ENCODE data around the gene LRP8. TPM values are rescaled to one million over a fixed set of nuclear protein-coding genes. Genes with fewer than 3 reads are reported as not detected.

The LRP8 gene
- total RNA-seq, 1 experiment from 2014 or later: 69.5 TPM

DNA sequence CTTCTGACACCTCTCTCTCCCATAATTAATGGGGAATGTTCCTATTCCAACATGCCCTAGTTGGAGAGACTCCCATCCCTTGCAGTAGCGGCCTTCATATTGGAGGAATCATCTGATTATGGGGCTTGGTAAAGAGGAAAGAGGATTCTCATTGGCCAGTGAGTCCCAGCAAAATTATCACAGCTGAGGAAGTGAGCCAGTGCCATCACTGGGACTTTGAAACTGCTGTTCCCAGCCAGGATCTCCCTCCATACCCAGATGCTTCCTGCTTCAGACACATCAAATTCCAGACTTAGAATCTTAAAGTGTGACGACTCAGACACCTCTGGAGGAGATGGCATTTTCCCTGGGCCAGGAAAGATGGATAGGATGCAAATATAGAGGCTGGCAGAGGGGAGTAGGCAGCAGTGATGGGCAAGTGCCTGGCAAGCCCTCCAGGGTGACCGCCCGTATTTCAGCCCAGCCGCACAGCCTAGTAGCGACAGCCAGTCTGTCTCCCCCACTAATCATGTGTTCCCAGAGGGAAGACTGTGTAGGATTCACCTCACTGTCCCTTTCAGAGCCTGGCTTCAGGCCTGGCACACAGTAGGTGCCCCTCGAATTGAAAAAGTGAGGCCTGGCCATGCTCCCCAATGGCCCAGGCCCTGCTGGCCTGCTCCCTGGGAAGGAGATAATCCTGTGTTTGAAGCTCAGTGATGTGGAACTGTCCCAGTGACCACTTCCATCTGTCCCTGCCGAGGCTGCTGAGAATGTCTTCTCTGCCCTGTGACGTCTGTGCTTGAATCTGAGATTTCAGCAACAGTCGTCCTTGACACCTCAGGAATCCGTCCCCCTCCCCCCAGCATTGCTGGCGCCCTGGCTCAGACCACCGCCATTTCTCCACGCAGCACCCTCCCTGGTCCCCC lies 48.3 kb downstream of the LRP8 start (continued):
- TF ChIP-seq, protein P1, sequence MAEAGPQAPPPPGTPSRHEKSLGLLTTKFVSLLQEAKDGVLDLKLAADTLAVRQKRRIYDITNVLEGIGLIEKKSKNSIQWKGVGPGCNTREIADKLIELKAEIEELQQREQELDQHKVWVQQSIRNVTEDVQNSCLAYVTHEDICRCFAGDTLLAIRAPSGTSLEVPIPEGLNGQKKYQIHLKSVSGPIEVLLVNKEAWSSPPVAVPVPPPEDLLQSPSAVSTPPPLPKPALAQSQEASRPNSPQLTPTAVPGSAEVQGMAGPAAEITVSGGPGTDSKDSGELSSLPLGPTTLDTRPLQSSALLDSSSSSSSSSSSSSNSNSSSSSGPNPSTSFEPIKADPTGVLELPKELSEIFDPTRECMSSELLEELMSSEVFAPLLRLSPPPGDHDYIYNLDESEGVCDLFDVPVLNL (CRISPR knock-in tag; IDR thresholded peaks at IDR 0.05; ENCODE audit: borderline replicate concordance, low read depth): no peak
- TF ChIP-seq, protein P2, sequence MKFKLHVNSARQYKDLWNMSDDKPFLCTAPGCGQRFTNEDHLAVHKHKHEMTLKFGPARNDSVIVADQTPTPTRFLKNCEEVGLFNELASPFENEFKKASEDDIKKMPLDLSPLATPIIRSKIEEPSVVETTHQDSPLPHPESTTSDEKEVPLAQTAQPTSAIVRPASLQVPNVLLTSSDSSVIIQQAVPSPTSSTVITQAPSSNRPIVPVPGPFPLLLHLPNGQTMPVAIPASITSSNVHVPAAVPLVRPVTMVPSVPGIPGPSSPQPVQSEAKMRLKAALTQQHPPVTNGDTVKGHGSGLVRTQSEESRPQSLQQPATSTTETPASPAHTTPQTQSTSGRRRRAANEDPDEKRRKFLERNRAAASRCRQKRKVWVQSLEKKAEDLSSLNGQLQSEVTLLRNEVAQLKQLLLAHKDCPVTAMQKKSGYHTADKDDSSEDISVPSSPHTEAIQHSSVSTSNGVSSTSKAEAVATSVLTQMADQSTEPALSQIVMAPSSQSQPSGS (CRISPR knock-in tag; IDR thresholded peaks at IDR 0.05; ENCODE audit: borderline replicate concordance, low read depth): no peak
- no peak for TF ChIP-seq SMAD3 (CRISPR knock-in tag; IDR thresholded peaks at IDR 0.05; ENCODE audit: borderline replicate concordance)

DNA sequence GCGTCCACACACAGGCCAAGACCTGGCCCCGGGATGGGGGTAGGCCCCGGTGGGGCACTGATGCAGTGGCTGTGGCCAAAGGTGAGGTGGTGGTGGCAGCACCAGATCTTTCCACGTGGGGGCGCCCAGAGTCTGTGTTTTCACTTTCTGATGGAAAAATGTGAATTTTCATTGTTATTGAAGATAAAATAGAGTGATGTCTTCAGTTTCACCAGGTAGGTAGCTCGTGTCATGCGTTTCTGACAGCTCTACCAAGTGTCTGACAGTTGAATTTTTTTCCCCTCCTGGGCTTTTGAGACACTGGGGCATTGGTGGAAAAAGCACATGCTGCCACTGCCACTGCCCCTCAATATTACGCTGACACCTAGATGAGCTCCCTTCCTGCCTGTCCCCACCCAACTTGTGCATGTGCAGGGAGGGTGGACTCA lies 49.6 kb downstream of the LRP8 start:
- peak; percentile 82 for ATAC-seq
- no peaks in the 10 kb centered on the region for H3K27me3 Mint-ChIP-seq (ENCODE audit: low read depth)
- no peaks in the 10 kb centered on the region for H3K9me3 Mint-ChIP-seq
- H3K27ac Mint-ChIP-seq: peak overlapping the region; percentile 76; the same call in 1 of the 2 replicates
- H3K4me3 Mint-ChIP-seq: no peak overlapping the region
- TF ChIP-seq, protein P3, sequence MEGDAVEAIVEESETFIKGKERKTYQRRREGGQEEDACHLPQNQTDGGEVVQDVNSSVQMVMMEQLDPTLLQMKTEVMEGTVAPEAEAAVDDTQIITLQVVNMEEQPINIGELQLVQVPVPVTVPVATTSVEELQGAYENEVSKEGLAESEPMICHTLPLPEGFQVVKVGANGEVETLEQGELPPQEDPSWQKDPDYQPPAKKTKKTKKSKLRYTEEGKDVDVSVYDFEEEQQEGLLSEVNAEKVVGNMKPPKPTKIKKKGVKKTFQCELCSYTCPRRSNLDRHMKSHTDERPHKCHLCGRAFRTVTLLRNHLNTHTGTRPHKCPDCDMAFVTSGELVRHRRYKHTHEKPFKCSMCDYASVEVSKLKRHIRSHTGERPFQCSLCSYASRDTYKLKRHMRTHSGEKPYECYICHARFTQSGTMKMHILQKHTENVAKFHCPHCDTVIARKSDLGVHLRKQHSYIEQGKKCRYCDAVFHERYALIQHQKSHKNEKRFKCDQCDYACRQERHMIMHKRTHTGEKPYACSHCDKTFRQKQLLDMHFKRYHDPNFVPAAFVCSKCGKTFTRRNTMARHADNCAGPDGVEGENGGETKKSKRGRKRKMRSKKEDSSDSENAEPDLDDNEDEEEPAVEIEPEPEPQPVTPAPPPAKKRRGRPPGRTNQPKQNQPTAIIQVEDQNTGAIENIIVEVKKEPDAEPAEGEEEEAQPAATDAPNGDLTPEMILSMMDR (IDR thresholded peaks at IDR 0.05): peak; percentile 81
- TF ChIP-seq GTF2I (CRISPR knock-in tag; conservative IDR thresholded peaks at IDR 0.05): no peak
- peaks cover 59% of the 10 kb centered on the region for H3K36me3 Mint-ChIP-seq
- CTCF ChIA-PET: interaction anchor here (0.5 to 2.1 kb wide), 31 partner anchors 10 to 351 kb away, joined by 3 to 47 read pairs (median 4); partner anchors contain the start of genes MAGOH and SCP2
- POLR2A ChIA-PET: interaction anchor here (0.5 to 0.7 kb wide), 3 partner anchors 20 to 162 kb away, joined by 3 read pairs; no protein-coding TSS in a partner anchor
- DNase-seq (ENCODE audit: low spot score): peak; percentile 76
- H3K4me1 Mint-ChIP-seq: no peaks in the 10 kb centered on the region

DNA sequence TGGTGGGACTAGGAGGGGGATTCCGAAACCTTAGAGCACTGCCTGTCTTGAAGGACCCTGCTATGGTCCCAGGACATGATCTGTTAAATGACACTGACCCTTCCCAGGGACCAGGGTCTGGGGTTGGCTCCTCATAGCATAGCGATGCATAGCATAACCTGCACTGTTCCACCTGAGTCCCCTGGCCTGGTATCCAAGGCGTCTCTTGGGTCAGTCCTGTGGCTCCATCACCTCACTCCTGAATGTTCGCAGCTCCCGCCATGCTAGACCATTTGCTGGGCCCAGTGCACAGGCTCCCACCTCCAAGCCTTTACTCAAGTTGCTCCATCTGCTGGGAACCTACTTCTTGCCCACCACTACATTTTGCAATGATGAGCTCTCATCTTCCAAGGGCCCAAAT lies 50.5 kb downstream of the LRP8 start:
- DNase-seq (ENCODE audit: low spot score) (no peak), ATAC-seq (no peak)
- POLR2A ChIA-PET: no interaction called here
- Mint-ChIP-seq H3K4me1 (no peaks in the 10 kb centered on the region), H3K4me3 (no peak overlapping the region), H3K27ac (no peak overlapping the region), H3K27me3 (ENCODE audit: low read depth) (no peaks in the 10 kb centered on the region), H3K36me3 (peaks cover 65% of the 10 kb centered on the region), H3K9me3 (no peaks in the 10 kb centered on the region)
- TF ChIP-seq, protein P4, sequence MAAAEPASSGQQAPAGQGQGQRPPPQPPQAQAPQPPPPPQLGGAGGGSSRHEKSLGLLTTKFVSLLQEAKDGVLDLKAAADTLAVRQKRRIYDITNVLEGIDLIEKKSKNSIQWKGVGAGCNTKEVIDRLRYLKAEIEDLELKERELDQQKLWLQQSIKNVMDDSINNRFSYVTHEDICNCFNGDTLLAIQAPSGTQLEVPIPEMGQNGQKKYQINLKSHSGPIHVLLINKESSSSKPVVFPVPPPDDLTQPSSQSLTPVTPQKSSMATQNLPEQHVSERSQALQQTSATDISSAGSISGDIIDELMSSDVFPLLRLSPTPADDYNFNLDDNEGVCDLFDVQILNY (CRISPR knock-in tag; IDR thresholded peaks at IDR 0.05): no peak
- TF ChIP-seq, protein P5, sequence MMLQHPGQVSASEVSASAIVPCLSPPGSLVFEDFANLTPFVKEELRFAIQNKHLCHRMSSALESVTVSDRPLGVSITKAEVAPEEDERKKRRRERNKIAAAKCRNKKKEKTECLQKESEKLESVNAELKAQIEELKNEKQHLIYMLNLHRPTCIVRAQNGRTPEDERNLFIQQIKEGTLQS (CRISPR knock-in tag; conservative IDR thresholded peaks at IDR 0.05): no peak
- no peak for TF ChIP-seq ZNF263 (CRISPR knock-in tag; IDR thresholded peaks at IDR 0.05; ENCODE audit: low read depth)
- TF ChIP-seq ZNF416 (CRISPR knock-in tag; IDR thresholded peaks at IDR 0.05): no peak
- TF ChIP-seq, protein P2 (CRISPR knock-in tag; IDR thresholded peaks at IDR 0.05; ENCODE audit: borderline replicate concordance, low read depth): no peak
- CTCF ChIA-PET: interaction anchor here (2.1 kb wide), 2 partner anchors 116 to 119 kb away, joined by 12 to 47 read pairs; no protein-coding TSS in a partner anchor

DNA sequence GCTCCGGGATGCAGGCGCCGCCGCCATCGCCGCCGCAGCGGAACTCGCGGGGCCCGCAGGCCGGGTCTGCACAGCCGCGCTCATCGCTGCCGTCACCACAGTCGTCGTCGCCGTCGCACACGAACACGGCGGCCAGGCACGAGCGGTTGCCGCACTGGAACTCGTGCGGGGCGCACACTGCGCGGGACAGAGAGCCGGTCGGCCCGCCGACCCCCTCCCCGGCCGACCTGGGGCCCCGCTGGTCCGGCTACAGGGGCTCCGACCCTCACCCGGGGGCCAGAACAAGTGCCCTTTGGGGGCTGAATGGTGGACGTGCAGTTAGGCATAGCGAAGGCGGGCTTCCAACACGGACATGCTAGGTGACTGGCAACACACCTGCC lies 51.0 kb downstream of the LRP8 start:
- no peak for ATAC-seq
- POLR2A ChIA-PET: interaction anchor here (0.6 to 1.3 kb wide), 2 partner anchors 12 to 464 kb away, joined by 3 to 5 read pairs; no protein-coding TSS in a partner anchor
- Mint-ChIP-seq H3K4me1 (no peaks in the 10 kb centered on the region), H3K36me3 (peaks cover 65% of the 10 kb centered on the region), H3K27ac (no peak overlapping the region), H3K9me3 (no peaks in the 10 kb centered on the region), H3K27me3 (ENCODE audit: low read depth) (no peaks in the 10 kb centered on the region), H3K4me3 (no peak overlapping the region)
- CTCF ChIA-PET: interaction anchor here (0.7 to 2.1 kb wide), 3 partner anchors 116 to 119 kb away, joined by 4 to 47 read pairs (median 12); no protein-coding TSS in a partner anchor
- no peak for DNase-seq (ENCODE audit: low spot score)
- no peak for TF ChIP-seq OVOL2 (CRISPR knock-in tag; IDR thresholded peaks at IDR 0.05; ENCODE audit: borderline replicate concordance)
- TF ChIP-seq TP53 (CRISPR knock-in tag; IDR thresholded peaks at IDR 0.05): no peak
- no peak for TF ChIP-seq HMGA2 (CRISPR knock-in tag; IDR thresholded peaks at IDR 0.05)
- TF ChIP-seq, protein P6, sequence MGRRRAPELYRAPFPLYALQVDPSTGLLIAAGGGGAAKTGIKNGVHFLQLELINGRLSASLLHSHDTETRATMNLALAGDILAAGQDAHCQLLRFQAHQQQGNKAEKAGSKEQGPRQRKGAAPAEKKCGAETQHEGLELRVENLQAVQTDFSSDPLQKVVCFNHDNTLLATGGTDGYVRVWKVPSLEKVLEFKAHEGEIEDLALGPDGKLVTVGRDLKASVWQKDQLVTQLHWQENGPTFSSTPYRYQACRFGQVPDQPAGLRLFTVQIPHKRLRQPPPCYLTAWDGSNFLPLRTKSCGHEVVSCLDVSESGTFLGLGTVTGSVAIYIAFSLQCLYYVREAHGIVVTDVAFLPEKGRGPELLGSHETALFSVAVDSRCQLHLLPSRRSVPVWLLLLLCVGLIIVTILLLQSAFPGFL (CRISPR knock-in tag; IDR thresholded peaks at IDR 0.05; ENCODE audit: borderline replicate concordance): no peak
- no peak for TF ChIP-seq SP1 (CRISPR knock-in tag; conservative IDR thresholded peaks at IDR 0.05)
- no peak for TF ChIP-seq CREB1 (CRISPR knock-in tag; IDR thresholded peaks at IDR 0.05)
- TF ChIP-seq MYBL2 (CRISPR knock-in tag; IDR thresholded peaks at IDR 0.05): no peak
- no peak for TF ChIP-seq ZNF219 (CRISPR knock-in tag; IDR thresholded peaks at IDR 0.05; ENCODE audit: borderline replicate concordance)
